HG02884 (cell line): Measurements from ENCODE around the gene LLCFC1.

Experiments
- ATAC-seq: cut with Tn5 transposase; IDR thresholded peaks from one replicate; pipeline ENCODE4 v1.9.1; 2021; ENCODE audit warnings: mild to moderate bottlenecking, moderate library complexity; ENCODE audit not compliant: unreplicated experiment

Gene LLCFC1

DNA sequence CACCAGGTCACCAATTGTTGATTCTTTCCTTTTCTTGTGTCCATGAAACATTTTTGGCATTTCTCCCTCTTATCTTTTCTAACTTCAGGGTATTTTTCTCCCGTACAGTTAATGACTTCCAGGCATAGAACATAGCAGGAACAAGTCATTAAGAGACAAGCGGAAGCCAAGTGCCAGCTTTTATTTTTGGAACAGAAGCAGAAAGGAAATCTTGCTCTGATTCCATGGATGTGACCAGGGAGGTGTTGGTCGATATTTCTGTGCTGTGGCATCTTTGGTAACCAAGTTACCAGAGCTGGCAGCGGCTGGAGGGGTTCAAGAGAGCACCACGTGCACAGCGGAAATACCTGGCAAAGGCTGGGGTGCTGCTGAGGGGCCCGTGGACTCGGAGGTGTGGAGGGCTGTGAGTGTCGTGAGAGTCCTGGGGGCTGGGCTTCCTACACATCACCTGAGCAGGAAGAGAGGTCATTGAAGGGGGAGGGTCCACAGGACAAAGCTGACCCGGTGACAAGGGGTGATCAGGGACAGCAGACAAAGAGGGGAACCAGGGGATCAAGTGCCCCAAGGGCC lies 1.8 kb downstream of the LLCFC1 start:
- ATAC-seq, result no peak

DNA sequence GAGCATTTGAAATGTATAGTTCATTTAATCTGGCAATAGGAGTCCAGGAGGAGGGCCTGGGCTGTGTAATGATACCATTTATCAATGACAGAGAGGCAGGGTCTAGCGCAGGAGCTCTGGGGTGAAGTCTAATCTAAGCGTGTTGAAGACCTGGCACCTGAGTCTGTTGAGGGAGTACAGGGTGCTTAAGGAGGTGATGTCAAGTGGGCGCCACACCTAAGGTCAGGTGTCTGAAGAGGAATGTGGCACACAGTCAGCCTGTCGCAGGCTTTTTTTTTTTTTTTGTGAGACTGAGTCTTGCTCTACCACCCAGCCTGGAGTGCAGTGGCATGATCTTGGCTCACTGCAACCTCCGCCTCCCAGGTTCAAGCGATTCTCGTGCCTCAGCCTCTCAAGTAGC lies 2.3 kb downstream of the LLCFC1 start:
- no peak for ATAC-seq

DNA sequence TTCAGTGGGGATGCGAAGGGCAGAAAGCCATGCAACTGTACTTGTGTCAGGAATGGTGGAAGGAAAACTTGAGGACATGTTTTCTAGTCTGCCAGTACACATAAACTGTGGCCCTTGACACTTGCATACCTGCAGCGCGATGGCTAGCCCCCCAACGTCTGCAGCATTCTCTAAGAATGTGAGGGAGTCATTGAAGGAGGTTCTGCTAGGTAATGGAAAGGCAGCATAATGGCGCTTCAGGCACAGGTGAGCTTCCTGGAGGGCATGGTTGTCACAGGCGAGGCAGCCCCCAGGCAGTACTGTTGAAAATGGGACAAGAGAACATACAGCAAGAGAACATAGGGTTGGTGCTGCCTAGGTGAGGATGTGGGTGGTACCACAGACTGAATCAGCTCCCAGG lies 3.5 kb downstream of the LLCFC1 start:
- no peak for ATAC-seq

DNA sequence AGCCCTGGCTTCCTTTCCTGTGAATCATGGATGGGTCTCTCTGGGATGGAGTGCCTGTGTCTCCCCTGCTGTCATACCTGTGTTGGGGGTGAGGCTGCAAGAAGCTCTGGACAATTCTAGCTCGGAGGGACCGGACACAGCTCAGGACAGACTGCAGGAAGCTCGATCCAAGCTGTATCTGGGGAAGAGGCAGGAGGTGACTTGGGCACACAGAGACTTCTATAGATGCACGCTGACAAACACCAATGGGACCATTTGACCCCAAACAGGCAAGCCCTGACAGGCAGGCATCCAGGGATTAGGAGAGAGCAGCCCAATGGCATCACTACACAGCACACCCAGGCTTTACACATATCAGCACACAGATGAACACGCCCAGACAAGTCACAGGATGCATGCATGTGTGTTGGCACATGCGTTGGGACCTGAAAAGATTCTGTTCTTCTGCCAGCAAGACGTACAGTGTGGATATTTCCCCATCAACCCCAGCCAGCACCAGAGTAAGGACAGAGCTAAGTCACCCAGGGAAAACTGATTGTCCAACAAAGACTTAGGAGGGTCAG lies 4.5 kb downstream of the LLCFC1 start:
- ATAC-seq, result no peak

DNA sequence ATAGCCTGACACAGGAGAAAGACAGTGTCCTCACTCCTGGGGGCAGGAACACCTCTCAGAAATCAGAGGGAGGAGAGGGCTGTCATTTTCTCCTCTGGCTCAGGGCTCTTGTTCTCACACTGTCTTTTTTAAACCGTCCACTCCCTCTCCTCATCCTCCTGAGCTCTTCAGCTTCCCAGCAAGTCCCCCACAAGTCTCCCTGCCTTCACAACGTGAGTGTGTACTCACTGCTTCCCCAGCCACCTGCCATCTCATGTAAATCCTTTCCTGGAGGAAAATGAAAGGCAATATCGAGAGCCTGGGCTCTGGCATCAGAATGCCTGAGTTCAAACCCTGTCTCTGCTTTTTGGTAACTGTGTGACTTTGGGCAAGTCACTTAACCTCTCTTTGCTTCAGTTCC lies 5.7 kb downstream of the LLCFC1 start:
- ATAC-seq, result no peak

DNA sequence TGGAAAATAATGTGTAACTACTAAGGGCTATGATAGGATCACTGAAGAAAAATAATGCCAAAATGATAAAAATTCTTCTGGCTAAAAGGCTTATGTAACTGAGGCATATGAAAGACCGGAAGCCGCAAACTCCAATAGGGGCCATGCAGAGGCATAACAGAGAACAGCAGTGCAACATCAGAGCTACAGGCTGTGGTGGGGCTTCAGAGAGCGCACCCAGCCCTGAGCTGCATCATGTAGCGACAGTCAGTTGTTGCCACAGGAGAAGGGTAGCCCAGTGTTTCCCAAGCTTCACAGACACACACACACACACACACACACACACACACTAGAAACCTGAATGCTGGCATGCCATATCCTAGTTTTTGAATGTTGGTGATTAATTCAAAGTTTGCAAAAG lies 9.3 kb downstream of the LLCFC1 start:
- no peak for ATAC-seq

DNA sequence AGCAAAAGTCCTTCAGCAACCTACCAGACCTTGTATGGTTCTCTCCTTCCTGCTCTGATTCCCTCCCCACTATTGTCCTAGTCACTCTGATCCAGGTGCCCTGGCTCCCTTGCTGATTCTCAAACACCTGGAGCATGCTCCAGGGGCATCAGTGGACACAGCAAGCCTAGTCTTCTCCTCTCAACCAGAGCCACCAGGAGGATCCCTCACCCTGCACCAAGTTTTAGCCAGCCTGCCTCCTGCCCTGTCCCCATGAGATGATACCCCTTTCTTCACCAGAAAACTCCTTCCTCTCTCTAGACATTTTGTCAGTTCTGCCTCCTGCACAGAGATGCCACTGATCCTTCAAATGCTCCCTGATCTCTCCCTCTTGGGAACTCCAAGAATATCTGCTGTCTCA lies 11.0 kb downstream of the LLCFC1 start:
- ATAC-seq, result no peak

DNA sequence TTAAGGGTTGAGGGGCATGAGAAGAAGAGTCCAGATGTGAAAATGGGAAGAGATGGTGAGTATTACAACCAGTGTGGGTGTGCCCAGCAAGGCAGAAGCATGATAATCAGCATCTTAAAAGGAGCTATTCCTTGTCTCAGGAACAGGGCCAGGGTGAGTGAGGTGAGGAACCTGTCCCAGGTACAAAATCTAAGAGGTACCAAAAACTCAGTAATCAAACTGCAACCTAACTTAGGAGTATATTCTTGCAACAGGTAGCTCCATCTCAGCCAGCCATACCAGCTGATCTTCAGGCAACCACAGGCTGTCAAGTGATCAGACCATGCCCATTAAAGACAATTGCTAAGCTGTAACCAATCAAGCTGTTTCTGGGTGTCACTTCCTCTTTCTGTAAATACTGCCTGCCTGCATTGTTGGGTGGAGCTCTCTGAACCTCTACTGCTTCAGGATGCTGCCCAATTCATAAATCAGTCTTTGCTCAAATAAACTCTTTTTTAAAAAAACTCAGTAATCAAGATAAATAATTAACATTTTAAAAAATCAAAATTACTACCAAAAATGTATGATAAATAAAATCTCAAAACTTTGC lies 15.5 kb downstream of the LLCFC1 start:
- no peak for ATAC-seq

DNA sequence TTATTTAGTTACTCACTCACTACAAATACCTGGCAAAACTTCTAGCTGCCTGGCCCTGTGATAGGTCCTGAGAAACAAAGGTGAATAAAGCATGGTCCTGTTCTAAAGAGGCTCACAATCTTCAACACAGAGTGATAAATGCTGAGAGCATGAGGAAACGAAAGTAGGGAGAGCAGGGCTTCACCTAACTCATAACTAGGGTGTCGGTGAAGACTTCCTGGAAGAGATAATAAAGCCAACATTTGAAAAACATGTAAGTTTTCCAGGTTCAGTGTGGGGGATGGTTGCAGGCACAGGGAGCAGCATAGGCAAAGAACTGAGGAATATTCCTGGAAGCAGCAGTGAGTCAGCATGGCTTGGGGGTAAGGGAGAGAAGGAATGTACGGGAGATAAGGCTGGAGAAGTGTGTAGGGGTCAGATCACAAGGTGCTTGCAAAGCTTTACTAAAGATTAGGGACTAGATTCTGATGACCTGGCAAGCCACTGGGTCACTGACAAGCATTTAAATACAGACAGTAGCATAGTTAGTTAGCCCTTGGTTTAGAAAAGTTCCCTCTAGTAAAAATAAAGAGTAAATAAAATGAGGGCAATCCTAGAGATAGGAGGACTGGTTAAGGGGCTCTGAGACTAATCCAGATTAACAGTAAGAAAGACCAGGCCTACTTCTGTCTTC lies 17.8 kb downstream of the LLCFC1 start:
- ATAC-seq, result no peak

DNA sequence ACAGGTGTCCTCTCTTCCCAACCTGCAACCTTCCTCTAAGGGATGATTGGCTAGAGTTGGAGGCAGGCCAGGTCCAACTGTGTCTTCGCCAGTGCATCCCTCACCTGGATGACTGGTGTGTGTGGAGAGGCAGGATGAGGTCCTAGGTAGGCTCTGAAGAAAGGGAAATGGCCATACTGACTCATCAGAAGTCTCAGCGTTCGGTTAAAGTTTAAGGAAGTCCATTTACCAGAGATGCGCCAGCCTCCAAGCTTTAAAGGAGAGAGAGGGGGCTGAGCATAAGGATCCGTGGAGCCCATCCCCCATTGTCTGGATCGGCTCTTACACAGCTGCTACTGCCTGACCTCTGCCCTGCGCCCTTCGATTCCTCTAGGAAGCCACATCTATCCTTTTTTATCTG lies 18.4 kb downstream of the LLCFC1 start:
- no peak for ATAC-seq

DNA sequence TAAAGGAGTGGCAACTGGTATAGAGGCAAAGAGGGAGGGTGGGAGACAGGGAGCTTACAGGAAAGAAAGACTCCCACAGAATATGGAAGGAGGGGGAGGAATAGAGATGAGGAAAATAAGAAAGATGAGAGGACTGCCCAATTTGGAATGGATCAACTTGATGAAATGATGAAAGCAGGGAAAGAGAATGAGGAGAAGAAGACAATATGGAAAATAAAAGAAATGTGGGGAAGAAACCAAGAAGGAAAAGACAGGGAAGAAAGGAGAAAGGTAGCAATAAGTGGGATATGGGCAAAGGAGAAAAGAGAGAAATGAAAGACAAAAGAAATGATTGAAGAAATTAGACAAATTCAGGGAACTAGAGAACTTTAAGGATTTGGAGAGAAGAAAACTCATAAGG lies 19.9 kb downstream of the LLCFC1 start:
- ATAC-seq, result no peak

DNA sequence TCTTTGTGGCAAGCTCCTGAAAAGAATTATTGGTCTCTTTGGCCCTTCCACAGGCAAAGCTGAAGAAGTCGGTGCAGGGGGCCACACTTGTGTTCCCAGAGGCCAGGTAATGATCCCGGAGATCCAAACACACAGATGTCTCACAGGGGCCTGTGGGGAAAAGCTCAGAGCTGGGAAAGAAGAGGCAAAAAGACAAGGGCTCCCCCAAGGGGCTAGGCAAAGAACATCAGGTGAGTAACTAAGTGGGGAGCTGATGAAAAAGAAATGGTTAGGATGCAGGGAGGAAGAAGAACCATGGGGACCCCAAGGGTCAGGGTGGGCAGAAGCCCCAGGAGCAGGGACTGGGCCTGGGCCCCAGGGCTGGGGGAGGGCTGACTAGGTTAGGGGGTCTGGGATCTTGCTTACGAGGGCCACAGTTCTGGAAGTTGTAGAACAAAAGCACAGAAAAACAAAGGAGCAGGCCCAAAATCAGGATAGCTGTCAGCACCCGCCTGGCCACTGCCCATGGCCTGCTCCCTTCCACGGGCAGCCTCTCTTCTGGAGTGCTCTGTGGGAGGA lies 21.8 kb downstream of the LLCFC1 start:
- ATAC-seq, result no peak

DNA sequence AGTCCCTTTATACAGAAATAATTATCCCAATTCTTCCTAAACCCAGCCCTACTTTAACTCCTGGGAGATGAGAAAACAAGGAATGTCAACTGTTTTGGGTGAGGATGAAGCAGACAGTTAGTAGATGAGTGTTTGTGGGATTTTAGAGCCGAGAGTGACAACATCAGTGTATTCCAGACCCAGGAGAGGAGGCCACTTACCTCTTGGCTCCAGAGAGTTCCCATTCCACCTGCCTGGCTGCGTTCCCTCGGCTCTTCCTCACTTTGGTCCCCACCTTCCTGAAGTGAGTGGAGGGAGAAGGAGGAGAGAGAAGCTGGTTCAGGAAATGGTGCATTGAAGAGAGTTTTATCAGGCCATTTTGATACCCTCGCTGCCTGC lies 22.3 kb downstream of the LLCFC1 start:
- ATAC-seq, result no peak

DNA sequence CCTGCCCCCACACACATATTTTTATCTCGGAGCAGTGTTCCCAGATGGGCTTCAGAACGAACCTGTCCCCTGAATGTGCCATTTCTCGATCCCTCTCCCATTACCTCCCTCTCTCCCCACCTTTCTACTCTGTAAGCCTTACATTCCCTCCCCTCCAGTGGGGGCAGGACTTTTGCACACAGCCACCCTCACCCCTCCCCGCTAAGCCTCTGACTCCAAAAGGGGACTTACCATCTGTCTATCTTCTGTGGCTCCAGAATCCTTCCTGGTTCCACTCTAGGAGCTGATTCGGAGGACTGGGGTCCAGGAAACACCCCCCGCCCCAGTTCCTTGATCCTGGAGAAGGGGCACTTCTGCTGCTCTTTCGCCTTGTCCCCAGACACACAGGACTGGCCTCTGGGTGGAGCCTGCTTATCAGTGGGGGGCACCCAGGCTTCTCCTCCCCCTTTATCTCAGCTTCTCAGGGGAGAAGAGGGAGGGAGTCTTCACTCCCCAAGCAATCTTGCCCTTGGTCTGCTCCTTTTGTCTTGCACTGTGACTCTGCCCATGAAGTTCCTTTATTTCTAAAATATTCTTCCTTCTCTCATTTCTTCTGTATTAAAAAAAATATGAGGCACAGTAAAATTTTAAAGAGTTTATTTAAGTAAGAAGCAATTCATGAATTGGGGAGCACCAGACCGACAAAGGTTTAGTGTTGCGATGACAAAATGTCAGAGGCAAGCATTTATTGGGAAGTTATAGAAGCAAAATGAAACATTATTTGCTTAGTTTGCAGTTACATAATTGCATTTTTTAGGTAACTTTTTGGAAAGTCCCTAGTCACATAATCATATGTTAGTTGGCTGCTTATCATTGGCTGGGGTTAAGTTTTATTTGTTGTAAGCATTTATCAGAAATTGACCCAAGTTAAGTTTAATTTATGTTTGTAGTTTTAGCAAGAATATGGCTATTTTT lies 23.0 kb downstream of the LLCFC1 start, which contains the start of gene KEL:
Gene KEL, minus strand, starts transcription at position 391 of the 954 bp plus-strand sequence. Its CDS starts 157 bp downstream, at position 234.
- no peak for ATAC-seq

DNA sequence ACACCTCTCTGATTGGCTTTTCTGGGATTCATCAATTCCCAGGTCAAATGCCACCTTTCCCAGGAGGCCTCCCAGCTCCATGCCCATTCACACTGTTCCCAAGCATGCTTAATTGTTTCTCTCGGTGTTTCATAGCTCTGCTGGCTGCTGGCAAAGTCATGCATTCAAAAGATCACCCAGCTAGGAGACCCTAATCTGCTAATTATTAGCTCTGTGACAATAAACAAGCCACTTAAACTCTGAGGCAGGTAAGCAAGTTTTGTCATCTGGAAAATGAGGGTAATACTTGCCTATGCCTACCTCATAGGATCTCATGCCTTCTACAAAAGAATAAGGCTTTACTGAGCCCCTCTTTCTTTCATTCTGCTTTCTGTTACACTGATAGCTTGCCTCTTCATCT lies 23.7 kb downstream of the LLCFC1 start:
- no peak for ATAC-seq

DNA sequence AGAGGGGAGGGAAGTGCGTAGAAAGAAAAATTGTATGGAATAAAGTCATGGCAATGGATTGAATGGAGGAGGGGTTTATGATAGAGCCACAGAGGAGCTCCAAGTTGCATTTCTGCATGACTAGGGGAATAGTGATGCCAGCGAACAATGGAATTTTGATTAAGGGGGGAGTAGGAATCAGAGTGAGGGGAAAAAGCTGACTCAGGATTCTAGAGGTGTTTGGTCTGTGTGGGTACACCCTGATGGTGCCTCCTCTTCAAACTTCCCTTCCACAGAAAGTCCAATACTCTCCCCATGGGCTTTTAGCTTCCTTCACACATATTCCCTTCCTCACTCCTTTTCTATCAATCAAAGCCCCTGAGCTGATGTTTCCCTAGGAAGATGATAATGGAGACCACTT lies 24.7 kb downstream of the LLCFC1 start:
- no peak for ATAC-seq

DNA sequence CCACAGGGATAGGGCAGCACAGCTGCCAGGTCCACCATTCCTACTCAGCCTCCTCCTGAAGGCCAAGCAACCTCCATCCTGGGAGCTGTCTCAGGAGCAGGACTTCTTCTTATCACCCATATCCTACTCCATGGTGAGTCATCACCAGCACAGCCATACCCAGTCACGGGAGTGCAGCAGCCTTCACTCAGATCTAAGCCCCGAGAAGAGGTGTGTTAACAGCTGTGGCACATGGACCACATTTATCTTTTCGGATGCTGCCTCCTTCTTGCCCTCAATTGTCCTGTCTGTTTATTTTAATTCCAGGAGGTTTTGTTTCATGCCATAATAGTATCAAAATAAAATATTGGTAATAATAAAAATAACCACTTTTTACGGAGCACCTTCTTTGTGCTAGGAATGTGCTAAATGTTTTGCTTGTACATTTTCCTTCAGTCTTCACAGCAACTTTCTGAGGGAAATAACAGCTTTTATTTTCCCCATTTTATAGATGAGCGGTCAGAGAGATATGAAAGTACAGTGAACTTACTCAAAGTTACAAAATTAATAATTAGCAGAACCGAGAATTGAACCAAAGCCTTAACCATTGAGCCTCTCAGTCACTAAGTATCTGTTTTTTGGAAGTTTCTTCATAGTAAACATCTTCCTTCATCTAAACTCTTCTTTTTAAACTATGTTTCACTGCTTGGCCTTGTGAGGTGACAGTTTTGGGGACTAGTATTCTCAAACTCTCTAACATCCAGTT lies 25.4 kb downstream of the LLCFC1 start:
- no peak for ATAC-seq

DNA sequence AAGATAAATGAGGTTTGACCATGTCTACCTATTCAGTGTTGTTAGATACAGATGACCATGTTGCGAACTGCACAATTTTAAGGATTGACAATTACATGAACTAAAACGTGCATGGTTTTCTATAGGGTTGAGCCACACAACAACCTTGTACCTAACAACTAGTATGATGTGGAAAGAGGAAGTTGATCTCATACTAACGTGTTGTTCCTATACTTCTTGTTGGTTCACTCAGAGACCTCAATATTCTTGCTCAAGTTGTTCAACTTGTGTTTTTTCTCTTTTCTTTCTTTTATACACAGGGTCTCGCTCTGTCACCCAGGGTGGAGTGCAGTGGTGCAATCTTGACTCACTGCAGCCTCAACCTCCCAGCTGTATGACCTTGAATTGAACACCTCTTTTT lies 28.9 kb downstream of the LLCFC1 start:
- ATAC-seq, result no peak

DNA sequence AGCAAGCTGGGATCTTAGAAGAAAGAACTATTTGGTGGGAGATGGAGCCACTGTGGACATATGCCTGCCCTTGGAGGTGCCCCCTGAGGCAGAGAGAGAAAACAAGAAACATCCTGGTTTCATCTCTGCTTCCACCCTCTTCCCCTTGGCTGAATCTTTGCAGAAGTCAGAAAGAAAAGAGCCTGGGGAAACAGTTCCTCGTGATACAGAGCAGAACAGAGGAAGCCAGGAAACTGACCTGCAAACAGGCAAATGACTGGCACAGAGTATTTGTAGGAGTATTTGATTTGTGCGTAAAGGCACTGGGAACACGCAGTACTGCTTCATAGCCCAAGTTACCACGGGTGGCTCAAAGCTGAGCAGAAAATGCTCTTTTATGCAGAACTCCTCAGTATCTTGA lies 29.9 kb downstream of the LLCFC1 start:
- ATAC-seq, result no peak

DNA sequence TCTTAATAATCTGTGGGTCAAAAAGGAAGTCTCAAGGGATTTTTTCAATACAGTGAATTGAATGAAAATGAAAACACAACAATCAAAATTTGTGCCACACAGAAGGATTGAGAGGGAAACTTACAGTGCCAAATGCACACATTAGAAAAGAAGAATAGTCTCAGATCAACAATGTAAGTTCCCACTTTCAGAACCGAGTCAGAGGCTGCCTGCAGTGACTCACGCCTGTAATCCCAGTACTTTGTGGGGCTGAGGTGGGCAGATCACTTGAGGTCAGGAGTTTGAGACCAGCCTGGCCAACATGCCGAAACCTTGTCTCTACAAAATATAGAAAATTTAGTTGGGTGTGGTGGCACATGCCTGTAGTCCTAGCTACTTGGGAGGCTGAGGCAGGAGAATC lies 35.3 kb downstream of the LLCFC1 start:
- ATAC-seq, result no peak
